Hematopoietic multipotent progenitor cell treated with erythropoietin and hydrocortisone succinate and interleukin-3 and kit ligand, for 15 days (in vitro differentiated cells): ENCODE measurements around the gene RSRC1.
A peak's percentile ranks its signal among the peaks of the same experiment; 100 is the strongest.

Experiments
- DNase-seq: peaks from one replicate; pipeline ENCODE4 v3.0.0-alpha.2; 2015; ENCODE audit warnings: low spot score

RSRC1 gene

DNA sequence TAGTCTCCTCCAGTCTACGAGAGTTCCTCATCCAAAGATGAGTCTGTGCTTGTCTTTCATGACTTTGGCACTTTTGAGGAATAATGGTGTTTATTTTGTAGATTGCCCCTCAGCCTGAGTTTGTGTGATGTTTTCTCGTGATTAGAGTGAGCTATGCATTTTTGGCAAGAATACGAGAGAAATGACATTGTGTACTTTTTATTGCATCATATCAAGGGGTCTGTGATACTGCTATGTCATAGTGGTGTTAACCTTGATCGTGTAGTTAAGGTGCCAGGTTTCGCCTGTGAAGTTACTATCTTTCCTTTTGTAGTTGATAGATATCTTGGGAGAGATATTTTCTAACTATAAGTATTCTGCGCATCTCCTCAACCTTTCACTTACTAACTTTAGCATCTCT lies 18.9 kb downstream of the RSRC1 start:
- DNase-seq = no peak

- DNase-seq = no peak
Observed at GRCh38 chr3:158134363-158134762, 24.5 kb downstream of the RSRC1 start.

- no peak for DNase-seq
Observed at GRCh38 chr3:158140396-158140795, 30.5 kb downstream of the RSRC1 start.

DNA sequence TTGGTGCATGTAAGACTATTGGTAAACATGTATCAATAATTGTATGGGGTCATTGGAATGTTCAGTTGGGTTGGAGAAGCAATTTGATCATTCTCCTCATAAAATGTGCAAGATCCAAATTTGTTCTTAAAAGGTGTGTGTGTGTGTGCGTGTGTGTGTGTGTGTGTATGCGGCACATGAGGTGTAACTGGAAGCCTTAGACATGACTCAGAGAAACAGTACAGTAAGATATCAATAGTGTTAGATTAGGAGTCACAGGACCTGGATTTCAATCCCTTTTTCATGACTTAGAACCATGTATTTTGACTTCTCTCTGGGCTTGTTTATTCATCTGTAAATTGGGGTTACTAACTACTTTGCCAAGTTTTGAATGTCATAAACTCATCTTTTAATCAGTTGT lies 38.3 kb downstream of the RSRC1 start:
- DNase-seq = no peak

GRCh38 chr3:158152186-158152585 lies 42.3 kb downstream of the RSRC1 start:
- DNase-seq = no peak

DNA sequence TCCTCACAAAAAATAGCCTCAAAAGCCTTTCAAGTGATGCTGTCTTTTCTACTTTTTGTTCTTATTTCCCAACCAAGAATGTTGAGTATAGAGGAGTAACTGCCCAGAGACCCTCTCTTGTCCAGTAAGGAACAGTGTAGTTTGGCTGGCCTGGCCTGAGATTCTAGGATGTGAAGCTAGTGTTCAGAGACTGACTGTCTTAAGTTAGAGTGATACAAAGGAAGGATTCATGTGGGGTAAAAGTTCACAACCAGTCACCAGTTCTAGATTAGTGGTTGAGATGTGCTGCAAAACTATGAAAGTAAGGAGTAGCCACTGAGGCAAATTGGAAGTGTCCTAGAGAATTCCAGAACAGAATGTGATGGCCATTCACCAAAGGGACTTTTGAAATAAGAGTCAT lies 49.1 kb downstream of the RSRC1 start:
- peak; percentile 22 for DNase-seq

DNA sequence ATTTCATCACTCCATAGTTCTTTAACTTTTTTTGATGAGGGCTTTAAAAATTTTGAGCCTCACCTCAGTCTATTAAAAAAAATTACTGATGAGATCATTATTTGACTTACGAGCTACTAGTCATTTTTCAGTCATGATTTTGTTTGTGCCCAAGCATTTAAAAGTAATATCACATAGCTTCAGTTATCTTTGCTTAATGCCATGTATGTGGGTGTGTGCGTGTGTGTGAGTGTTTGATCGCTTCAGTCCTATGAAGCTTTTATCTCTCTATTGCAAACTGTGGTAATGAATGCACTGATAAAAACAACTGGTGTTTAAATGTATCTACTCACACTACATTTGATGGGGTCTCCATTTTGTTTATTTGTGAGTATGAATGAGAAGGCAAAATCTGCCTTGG lies 49.8 kb downstream of the RSRC1 start:
- peak; percentile 84 for DNase-seq

- no peak for DNase-seq
Observed at GRCh38 chr3:158160958-158161357, 51.1 kb downstream of the RSRC1 start.

- no peak for DNase-seq
Observed at GRCh38 chr3:158165141-158165655, 55.3 kb downstream of the RSRC1 start.

GRCh38 chr3:158165730-158166129 lies 55.8 kb downstream of the RSRC1 start:
- no peak for DNase-seq

DNA sequence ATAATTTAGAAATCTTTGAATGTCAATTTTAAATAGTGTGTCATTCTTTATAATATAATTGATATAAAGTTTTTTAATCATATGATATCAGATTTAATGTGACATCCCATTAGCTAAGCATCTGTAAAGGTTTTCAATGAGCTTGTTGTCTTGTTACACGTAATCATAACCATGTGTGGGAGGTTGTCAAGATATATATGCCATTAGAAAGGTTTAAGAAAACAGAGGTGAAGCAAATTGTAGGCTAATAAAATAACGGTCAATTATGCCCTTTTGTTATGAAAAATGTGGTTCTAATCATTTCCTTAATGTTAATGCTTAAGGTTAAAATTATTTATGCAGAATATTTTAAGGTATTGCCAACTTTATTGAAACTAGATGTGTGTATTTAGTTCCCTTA lies 56.3 kb downstream of the RSRC1 start:
- no peak for DNase-seq

- peak; percentile 69 for DNase-seq
Observed at GRCh38 chr3:158167737-158168557, 58.1 kb downstream of the RSRC1 start.

DNA sequence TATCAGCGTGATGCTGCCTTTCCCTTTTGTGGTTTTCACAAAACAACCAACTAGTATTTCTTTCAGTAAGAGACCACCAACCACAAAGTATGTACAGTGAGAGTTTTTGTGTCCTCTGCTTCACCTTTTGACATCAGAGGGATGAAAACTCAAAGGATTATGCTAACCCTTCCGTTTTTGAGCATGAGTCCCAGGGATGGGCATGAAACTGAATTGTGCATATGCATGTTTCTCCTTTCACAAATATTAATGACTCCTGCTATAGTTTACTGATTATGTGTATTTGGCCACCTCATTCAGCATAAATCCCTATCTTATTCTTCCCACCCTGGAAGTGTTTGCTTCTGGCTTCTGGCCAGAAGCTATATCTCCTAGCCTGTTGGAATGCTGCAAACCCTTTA lies 59.2 kb downstream of the RSRC1 start:
- no peak for DNase-seq

DNA sequence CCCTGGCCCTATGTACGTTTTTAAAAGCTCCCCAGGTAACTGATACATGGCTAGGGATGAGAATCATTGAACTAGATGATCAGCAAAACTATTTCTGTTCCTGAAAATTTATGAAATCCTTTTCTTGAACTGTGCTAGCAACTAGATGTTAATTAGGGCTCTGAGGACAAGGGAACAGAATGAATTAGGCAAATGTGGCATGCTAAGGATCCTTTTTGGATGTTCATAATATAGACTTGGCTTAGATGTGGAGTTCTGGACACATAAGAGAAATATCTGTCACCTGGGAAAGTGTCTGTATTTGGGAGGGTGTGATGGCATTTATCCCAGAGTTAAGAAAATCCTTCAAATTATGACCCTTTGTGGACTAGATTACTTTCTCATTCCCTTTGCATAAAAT lies 71.2 kb downstream of the RSRC1 start:
- DNase-seq = no peak

- no peak for DNase-seq
Observed at GRCh38 chr3:158185711-158186110, 75.8 kb downstream of the RSRC1 start.

- no peak for DNase-seq
Observed at GRCh38 chr3:158200955-158201354, 91.1 kb downstream of the RSRC1 start.

DNA sequence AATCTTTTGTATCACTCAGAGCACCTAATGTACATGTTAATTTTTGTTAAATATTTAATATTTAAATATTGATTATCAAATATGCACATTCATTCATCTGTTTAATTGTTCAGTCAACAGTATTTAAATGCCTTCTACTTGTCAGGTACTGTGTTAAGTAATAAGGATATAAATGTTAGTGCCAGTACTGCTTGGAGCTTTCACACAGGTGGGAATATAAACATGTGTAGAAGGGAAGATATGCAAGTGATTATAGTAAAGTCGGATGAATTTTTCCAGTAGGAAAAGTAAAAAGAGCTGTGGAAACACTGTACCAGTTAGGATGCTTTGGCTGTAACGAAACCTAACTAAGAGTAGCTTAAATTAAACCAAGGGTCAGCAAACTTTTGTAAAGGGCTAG lies 95.4 kb downstream of the RSRC1 start:
- DNase-seq = no peak

DNA sequence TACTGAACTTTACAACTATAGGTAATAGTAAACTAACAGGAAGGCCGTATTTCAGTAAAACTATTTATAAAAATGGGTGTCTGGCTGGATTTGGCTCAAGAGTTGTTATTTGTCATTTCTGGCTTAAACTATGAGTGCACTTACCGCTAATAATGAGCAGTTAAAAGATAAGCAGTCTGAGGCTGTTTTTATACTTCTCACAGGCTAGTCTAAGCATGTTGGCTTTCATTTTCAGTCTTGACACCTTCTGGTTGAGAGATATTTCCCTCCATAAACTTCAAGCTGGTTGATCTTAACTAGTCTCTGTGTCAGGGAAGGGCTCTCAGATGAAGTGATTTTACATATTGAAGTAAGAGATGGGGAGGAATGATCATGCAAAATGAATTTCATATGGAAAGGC lies 96.1 kb downstream of the RSRC1 start:
- no peak for DNase-seq

DNA sequence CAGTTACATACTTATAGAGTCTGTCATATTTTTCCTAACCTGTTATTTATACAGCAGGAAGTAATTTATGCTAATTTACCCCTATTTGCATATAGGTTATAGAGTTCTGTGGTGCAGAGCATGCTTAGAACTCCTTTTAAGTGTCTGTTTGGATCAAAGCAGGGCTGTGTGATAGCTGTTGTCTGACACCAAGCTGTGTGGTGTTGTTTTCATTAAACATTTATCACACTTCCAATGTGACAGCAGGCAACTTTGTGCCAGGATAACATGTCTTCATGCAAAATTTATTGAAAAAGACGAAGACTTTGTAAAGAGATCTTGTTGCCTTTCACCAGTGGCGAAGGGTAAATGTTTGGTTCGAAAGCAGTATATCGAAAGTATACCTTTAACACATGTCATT lies 100.2 kb downstream of the RSRC1 start:
- DNase-seq = no peak

DNA sequence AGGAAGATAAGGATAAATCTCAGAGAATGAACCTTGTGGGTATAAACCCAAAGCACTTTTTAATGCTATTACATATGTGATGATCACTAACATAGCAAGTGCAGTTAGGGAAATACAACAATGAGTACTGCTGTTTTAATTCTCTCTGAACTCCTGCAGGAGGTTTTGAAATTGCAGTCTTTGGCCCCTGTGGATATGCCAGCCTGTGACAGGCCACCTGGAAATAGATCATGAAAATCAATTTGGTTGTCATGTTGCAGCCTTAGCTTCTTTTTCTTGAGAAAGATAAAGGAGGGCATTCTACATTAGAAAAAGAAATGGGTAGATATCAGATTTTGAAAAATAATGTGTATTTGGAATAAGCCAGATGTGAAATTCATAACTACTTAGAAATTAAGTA lies 103.6 kb downstream of the RSRC1 start:
- DNase-seq = no peak

DNA sequence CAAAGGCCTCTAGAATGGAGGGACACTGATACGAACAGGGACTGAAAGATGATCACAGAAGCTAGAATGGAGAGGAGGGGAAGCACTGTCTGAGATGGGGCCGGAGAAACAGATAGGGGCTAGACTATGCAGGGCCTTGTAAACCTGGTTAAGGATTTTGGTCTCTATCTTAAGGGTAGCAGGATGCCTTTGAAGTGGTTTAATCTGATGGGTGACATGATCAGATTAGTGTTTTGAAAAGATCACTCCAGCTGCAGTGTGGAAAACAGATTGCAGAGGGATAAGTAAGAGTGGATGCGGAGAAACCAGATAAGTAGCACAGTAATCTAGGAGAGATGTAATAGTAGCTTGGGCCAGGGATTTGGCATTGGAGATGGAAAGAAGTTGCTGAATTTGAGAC lies 108.1 kb downstream of the RSRC1 start:
- no peak for DNase-seq

DNA sequence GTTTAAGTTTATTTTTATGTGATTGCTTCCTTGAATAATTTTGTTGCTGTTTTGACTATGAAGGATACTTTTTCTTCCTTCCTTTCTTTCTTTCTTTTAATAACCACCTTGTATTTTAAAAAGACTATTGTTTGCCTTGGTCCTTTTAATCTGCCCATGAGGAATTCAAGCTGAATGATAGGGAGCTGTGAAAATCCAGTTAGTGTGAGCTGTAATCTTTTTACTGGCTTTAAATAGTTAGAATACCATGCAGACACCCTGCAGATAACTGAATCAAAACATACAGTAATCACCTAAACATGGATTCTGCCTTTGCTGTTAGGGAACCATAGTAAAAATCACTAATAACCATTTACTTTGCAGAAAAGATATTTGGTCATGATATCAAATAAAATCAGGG lies 110.7 kb downstream of the RSRC1 start:
- DNase-seq = no peak

- DNase-seq = no peak
Observed at GRCh38 chr3:158221426-158221825, 111.5 kb downstream of the RSRC1 start.

DNA sequence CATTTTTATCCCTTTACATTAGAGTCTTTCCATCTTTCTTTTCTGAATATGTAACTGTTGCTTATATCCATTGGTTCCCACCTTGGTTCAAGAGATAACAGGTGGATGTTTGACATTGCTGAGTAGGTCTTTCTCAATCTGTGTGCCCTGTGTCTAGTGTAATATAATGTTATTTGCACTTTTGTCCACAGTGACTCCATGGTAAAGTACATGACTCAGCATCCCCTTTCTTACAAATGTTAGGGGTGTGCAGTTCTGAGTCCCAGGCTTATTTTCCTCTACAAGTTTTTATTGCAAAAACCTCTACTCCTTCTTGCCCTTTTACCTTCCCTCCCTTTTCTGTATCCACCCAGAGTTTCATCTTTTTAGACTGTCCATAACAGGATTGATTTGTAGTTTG lies 116.5 kb downstream of the RSRC1 start:
- no peak for DNase-seq
